OCI-LY7 (cell line): ENCODE results near the gene TENT5C. TPM values are rescaled to one million over a fixed set of nuclear protein-coding genes. Genes with fewer than 3 reads are reported as not detected.
A peak's percentile ranks its signal among the peaks of the same experiment; 100 is the strongest.

Experiments used
- BruUV-seq: library from RNA; stranded (reverse); fragments of 400-500 nt; replicated peaks from 2 replicates; lab custom pipeline; 2021; lab: Mats Ljungman, UMichigan
- CTCF ChIA-PET: fragments of 300-600 bp; sonication (Branson Sonifier 250); formaldehyde crosslinking; loops from one replicate; lab custom pipeline; 2022; ENCODE audit warnings: antibody characterized with exemption; ENCODE audit not compliant: unreplicated experiment; lab: Charles Lee
- POLR2A ChIA-PET: fragments of 300-600 bp; sonication (Branson Sonifier 250); formaldehyde crosslinking; loops from one replicate; lab custom pipeline; 2022; ENCODE audit warnings: antibody characterized with exemption; lab: Charles Lee
- DNase-seq: peaks from one replicate; pipeline ENCODE4 v3.0.0-alpha.2; 2015; ENCODE audit warnings: low spot score
- H2AFZ ChIP-seq: fragments of 200-600 bp; sonication (generic), shearing (Covaris generic); 2 replicates; pipeline ENCODE4 v1.6.1; 2014; ENCODE audit warnings: mild to moderate bottlenecking, antibody characterized with exemption, low read length, moderate library complexity
- H3K27ac ChIP-seq: fragments of 200-600 bp; sonication (generic); 2 replicates; pipeline ENCODE4 v1.5.1; 2014; ENCODE audit warnings: mixed run types, low read depth, mild to moderate bottlenecking, moderate library complexity, low read length, inconsistent platforms; ENCODE audit not compliant: poor library complexity, severe bottlenecking
- H3K36me3 ChIP-seq: fragments of 200-600 bp; sonication (generic); 2 replicates; pipeline ENCODE4 v1.6.1; 2014; ENCODE audit warnings: mild to moderate bottlenecking, antibody characterized with exemption, low read length, moderate library complexity, mixed read lengths; ENCODE audit not compliant: insufficient read depth
- H3K4me1 ChIP-seq: fragments of 200-600 bp; sonication (generic); 2 replicates; pipeline ENCODE4 v1.5.1; 2014; ENCODE audit warnings: mild to moderate bottlenecking, low read length; ENCODE audit not compliant: insufficient read depth, poor library complexity, severe bottlenecking
- H3K4me2 ChIP-seq: fragments of 200-600 bp; sonication (generic); 2 replicates; pipeline ENCODE4 v1.6.1; 2014; ENCODE audit warnings: mild to moderate bottlenecking, low read length
- H3K4me3 ChIP-seq: fragments of 200-600 bp; sonication (generic); 2 replicates; pipeline ENCODE4 v1.5.1; 2014; ENCODE audit warnings: mild to moderate bottlenecking, low read depth, low read length; ENCODE audit not compliant: poor library complexity, severe bottlenecking
- H3K79me2 ChIP-seq: fragments of 200-600 bp; sonication (generic); 2 replicates; pipeline ENCODE4 v1.6.1; 2016; ENCODE audit warnings: low read depth, mild to moderate bottlenecking, low read length, moderate library complexity, mixed read lengths; ENCODE audit not compliant: insufficient read depth
- H3K9me2 ChIP-seq: fragments of 200-600 bp; sonication (generic); 2 replicates; pipeline ENCODE4 v1.6.1; 2016; ENCODE audit warnings: mild to moderate bottlenecking, low read length, mixed read lengths; ENCODE audit not compliant: insufficient read depth
- H3K9me3 ChIP-seq: fragments of 200-600 bp; sonication (generic); 2 replicates; pipeline ENCODE4 v1.6.1; 2014; ENCODE audit warnings: mild to moderate bottlenecking, mixed run types, low read length, mixed read lengths
- H4K20me1 ChIP-seq: fragments of 200-600 bp; sonication (generic); 2 replicates; pipeline ENCODE4 v1.6.1; 2014; ENCODE audit warnings: mild to moderate bottlenecking, antibody characterized with exemption, low read length, moderate library complexity, mixed read lengths; ENCODE audit not compliant: insufficient read depth
- EZH2phosphoT487 ChIP-seq: fragments of 200-600 bp; sonication (generic); IDR thresholded peaks from 2 replicates; pipeline ENCODE4 v1.6.1; 2018; ENCODE audit warnings: low read depth, borderline replicate concordance, mild to moderate bottlenecking, mixed run types, antibody characterized with exemption, low read length, moderate library complexity, mixed read lengths
- intact Hi-C: fragments of 100-400 bp; cut with micrococcal nuclease; formaldehyde crosslinking; loops from one replicate; pipeline ENCODE4 v1.10.0; 2022; ENCODE audit not compliant: unreplicated experiment
- total RNA-seq, 2 experiments: library from RNA; depleted of rRNA in 1 of 2; stranded (reverse); fragments of >200 nt in 1 of 2; shearing (Covaris generic) in 1 of 2; gene quantifications; 2 replicates each; pipeline ENCODE4 v1.2.3, GENCODE V29; 2014 to 2022
- TF ChIP-seq, protein P1 (sequence below): fragments of 200-600 bp; sonication (generic); conservative IDR thresholded peaks from 2 replicates; pipeline ENCODE4 v1.5.1; 2014; ENCODE audit warnings: mild to moderate bottlenecking, antibody characterized with exemption, low read length, moderate library complexity, mixed read lengths

Gene TENT5C
- total RNA-seq, 2 experiments from 2014 or later, result 13.3 to 31.1 TPM

DNA sequence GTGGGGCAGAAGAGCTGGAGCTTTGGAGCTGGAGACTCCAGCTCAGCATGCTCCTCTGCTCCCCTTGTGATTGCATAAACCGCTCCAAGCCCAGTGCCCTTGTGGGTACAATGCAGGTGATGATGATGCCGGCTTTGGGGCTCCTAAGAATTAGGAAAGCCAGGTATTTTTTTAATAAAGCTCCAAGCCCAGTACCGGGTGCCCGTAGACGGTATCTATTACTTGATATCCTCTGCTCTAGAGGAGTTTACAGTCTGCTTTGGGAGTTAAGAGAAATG is 27.2 kb downstream of the TENT5C start:
- Histone ChIP-seq H3K4me3 (peak overlapping the region; percentile 56), H3K4me2 (peak overlapping the region; percentile 86), H3K36me3 (no peaks in the 10 kb centered on the region), H3K4me1 (peaks cover 99% of the 10 kb centered on the region), H4K20me1 (no peaks in the 10 kb centered on the region), H3K27ac (peak overlapping the region; percentile 85), H3K9me3 (no peaks in the 10 kb centered on the region), H3K9me2 (no peaks in the 10 kb centered on the region), H2AFZ (no peak overlapping the region), H3K79me2 (peaks cover 8% of the 10 kb centered on the region; the same call in 1 of the 2 replicates)
- ChIA-PET CTCF (interaction anchor here (0.7 to 2.8 kb wide), 6 partner anchors 16 to 98 kb away, joined by 3 to 16 read pairs (median 7); no protein-coding TSS in a partner anchor), POLR2A (interaction anchor here (0.7 to 29.0 kb wide), 8 partner anchors 8 to 99 kb away, joined by 3 to 760 read pairs (median 6); partner anchors contain the start of gene TENT5C)
- no peak for TF ChIP-seq EZH2phosphoT487
- TF ChIP-seq, protein P1, sequence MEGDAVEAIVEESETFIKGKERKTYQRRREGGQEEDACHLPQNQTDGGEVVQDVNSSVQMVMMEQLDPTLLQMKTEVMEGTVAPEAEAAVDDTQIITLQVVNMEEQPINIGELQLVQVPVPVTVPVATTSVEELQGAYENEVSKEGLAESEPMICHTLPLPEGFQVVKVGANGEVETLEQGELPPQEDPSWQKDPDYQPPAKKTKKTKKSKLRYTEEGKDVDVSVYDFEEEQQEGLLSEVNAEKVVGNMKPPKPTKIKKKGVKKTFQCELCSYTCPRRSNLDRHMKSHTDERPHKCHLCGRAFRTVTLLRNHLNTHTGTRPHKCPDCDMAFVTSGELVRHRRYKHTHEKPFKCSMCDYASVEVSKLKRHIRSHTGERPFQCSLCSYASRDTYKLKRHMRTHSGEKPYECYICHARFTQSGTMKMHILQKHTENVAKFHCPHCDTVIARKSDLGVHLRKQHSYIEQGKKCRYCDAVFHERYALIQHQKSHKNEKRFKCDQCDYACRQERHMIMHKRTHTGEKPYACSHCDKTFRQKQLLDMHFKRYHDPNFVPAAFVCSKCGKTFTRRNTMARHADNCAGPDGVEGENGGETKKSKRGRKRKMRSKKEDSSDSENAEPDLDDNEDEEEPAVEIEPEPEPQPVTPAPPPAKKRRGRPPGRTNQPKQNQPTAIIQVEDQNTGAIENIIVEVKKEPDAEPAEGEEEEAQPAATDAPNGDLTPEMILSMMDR, result no peak
- no TSS peak for BruUV-seq
- DNase-seq, result no peak
- intact Hi-C loops, result loop anchor here (10.0 kb wide), 1 partner anchor 292 kb away; the partner anchor contains the start of genes GDAP2 and WDR3

DNA sequence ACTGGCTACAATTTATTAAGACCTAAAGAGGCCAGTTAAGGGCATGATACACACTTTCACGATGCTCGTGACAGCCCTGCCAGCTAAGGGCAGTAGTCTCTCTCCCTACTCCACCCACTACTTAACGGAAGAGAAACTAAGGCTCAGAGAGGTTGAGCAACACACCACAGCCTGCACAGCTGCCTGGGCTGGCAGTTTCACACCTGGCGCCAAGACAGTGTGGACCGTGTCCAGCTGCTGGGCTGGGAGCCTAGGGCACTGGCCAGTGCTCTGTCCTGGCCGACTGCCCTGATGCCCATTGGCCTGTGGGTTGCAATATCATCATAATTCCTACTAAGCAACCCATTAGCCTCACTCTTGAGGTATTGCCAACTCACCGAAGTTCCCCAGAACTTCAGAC is 27.6 kb downstream of the TENT5C start:
- Histone ChIP-seq H2AFZ (no peak overlapping the region), H3K79me2 (peaks cover 4% of the 10 kb centered on the region; the same call in 1 of the 2 replicates), H3K9me2 (no peaks in the 10 kb centered on the region), H3K9me3 (no peaks in the 10 kb centered on the region), H3K36me3 (no peaks in the 10 kb centered on the region), H3K27ac (peak overlapping the region; percentile 85), H3K4me2 (peak overlapping the region; percentile 86), H4K20me1 (no peaks in the 10 kb centered on the region), H3K4me1 (peaks cover 99% of the 10 kb centered on the region), H3K4me3 (peak overlapping the region; percentile 56)
- peak; percentile 51 for DNase-seq
- POLR2A ChIA-PET, result interaction anchor here (1.0 to 29.0 kb wide), 7 partner anchors 8 to 99 kb away, joined by 3 to 760 read pairs (median 8); partner anchors contain the start of gene TENT5C
- intact Hi-C loops, result loop anchor here (10.0 kb wide), 1 partner anchor 291 kb away; the partner anchor contains the start of genes GDAP2 and WDR3
- CTCF ChIA-PET, result interaction anchor here (1.4 to 2.8 kb wide), 4 partner anchors 23 to 28 kb away, joined by 5 to 16 read pairs (median 8); no protein-coding TSS in a partner anchor
- TF ChIP-seq EZH2phosphoT487, result no peak
- TF ChIP-seq, protein P1, result no peak
- BruUV-seq, result no TSS peak

DNA sequence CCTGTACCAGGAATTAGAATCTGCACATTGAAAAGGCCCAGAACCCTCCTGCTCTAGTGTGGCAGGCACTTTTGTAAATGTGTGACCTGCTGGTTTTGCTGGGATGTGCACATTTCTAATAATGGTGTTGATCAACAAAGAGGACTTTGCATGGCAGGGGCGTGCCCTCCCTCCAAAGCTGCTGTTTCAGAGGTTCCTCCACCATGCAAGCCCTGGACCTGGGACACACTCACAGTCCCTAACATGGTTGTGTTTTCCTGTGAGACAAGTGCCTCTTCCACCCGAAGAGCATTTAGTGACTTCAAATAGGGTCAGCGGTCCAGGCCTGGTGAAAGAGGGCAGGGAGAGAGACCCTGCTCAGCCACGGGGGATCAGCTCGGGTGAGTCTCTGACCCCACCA is 28.1 kb downstream of the TENT5C start:
- CTCF ChIA-PET, result interaction anchor here (0.6 kb wide), 1 partner anchor 39 kb away, joined by 3 read pairs; no protein-coding TSS in a partner anchor
- Histone ChIP-seq H3K4me1 (peaks cover 99% of the 10 kb centered on the region), H3K27ac (peak overlapping the region; percentile 85), H3K36me3 (no peaks in the 10 kb centered on the region), H4K20me1 (no peaks in the 10 kb centered on the region), H3K79me2 (no peaks in the 10 kb centered on the region), H3K9me2 (no peaks in the 10 kb centered on the region), H3K4me2 (peak overlapping the region; percentile 86), H3K4me3 (no peak overlapping the region), H3K9me3 (no peaks in the 10 kb centered on the region), H2AFZ (no peak overlapping the region)
- intact Hi-C loops, result loop anchor here (10.0 kb wide), 1 partner anchor 291 kb away; the partner anchor contains the start of genes GDAP2 and WDR3
- no TSS peak for BruUV-seq
- DNase-seq, result no peak
- POLR2A ChIA-PET, result interaction anchor here (15.5 to 29.0 kb wide), 2 partner anchors 21 to 23 kb away, joined by 281 to 760 read pairs; partner anchors contain the start of gene TENT5C
- TF ChIP-seq, protein P1, result no peak
- TF ChIP-seq EZH2phosphoT487, result no peak
